Measurements from ENCODE around the gene CREB1. TPM values are rescaled to one million over a fixed set of nuclear protein-coding genes. Genes with fewer than 3 reads are reported as not detected.

Gene CREB1
- total RNA-seq, 2 donors from 2014 or later: 17.9 to 20.1 TPM

DNA sequence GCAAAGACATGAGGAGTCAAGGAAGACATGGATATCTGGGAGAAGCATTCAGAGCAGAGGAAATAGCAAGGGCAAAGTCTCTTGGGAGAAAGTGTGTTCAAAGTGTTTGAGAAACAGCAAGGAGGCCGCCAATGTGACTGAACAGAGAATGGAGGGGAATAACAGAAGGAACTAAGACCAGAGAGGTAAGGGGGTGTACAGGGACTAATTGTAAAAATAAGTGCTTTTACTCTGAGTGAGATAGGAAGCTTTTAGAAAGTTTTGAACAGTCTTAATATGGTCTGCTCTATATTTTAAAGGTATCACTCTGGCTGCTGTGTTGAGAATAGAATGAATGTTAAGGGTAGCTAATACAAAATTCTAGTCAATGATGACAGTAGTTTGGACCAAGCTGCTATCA is 6.8 kb upstream of the CREB1 start:
- Histone ChIP-seq H3K36me3 (replicated peaks in 1 of 2; ENCODE audit: insufficient read depth in 1 of 2, low read depth in 2 of 2) (no peaks in the 10 kb centered on the region), H3K4me1 (no peaks in the 10 kb centered on the region), H3K9me3 (no peaks in the 10 kb centered on the region), H3K27ac (no peak overlapping the region), H3K27me3 (no peaks in the 10 kb centered on the region), H3K4me3 (no peak overlapping the region)
- no peak for TF ChIP-seq POLR2A (IDR thresholded peaks at IDR 0.05)
- TF ChIP-seq, protein P1, sequence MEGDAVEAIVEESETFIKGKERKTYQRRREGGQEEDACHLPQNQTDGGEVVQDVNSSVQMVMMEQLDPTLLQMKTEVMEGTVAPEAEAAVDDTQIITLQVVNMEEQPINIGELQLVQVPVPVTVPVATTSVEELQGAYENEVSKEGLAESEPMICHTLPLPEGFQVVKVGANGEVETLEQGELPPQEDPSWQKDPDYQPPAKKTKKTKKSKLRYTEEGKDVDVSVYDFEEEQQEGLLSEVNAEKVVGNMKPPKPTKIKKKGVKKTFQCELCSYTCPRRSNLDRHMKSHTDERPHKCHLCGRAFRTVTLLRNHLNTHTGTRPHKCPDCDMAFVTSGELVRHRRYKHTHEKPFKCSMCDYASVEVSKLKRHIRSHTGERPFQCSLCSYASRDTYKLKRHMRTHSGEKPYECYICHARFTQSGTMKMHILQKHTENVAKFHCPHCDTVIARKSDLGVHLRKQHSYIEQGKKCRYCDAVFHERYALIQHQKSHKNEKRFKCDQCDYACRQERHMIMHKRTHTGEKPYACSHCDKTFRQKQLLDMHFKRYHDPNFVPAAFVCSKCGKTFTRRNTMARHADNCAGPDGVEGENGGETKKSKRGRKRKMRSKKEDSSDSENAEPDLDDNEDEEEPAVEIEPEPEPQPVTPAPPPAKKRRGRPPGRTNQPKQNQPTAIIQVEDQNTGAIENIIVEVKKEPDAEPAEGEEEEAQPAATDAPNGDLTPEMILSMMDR (IDR thresholded peaks at IDR 0.05): no peak
- WGBS, 2 donors: 85 to 89% methylated on average over 1 of the region's 1 CpG
- DNase-seq (no peak), ATAC-seq (no peak)
- intact Hi-C loops (cut with DNase I): no loop called here

DNA sequence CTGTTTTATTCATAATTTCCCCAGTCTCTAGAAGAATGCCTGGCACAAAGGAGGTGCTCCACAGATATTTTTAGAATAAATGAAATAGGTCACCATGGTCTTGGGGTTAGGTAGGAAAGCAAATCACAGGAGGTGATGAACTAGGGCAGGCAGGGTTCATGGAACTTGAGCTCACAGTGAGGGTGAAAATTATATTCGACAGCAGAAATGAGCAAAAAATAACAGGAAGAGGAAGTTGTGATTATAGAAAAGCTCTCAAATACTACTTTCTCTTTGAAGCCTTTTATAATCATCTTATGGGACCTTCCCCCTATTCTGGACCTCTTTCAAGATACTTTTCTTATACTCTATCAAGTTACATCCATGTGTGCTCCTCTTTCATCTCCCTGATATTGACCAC is 4.5 kb upstream of the CREB1 start:
- intact Hi-C loops (cut with DNase I): no loop called here
- no peaks in the 10 kb centered on the region for H3K36me3 ChIP-seq (replicated peaks in 1 of 2; ENCODE audit: insufficient read depth in 1 of 2, low read depth in 2 of 2)
- TF ChIP-seq, protein P1 (IDR thresholded peaks at IDR 0.05): no peak
- no peak for TF ChIP-seq POLR2A (IDR thresholded peaks at IDR 0.05)
- 52 to 62% methylated on average over 1 of the region's 1 CpG for WGBS, 2 donors
- no peak for ATAC-seq
- no peak overlapping the region for H3K4me3 ChIP-seq
- H3K27me3 ChIP-seq: no peaks in the 10 kb centered on the region
- H3K27ac ChIP-seq: no peak overlapping the region
- no peak for DNase-seq
- no peaks in the 10 kb centered on the region for H3K9me3 ChIP-seq
- H3K4me1 ChIP-seq: peaks cover 6% of the 10 kb centered on the region

DNA sequence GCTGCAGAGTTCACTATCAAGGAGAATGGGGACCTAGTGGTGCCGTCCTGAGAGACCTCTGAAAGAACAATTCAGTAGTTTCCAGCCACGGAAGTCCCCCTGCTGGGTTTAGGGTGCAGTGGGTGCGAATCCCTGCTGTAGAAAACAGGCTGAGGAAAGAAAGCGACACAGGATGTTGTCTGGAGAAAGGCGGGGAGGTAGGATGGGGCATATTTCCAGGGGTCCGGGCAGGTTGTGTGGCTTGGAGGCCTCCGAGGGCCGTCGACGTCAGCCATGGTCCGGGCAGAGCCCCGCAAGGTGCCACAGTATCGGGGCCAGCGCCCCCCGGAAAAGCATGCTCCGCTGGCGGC is 807 bp upstream of the CREB1 start:
- H3K36me3 ChIP-seq (replicated peaks in 1 of 2; ENCODE audit: insufficient read depth in 1 of 2, low read depth in 2 of 2): no peaks in the 10 kb centered on the region
- no peaks in the 10 kb centered on the region for H3K9me3 ChIP-seq
- DNase-seq (peak in 3 of 4 donors; percentile 34 to 54 (median 35)), ATAC-seq (peak; percentile 1)
- H3K27ac ChIP-seq: peak overlapping the region; percentile 90 to 99 (median 98)
- peaks cover 32% of the 10 kb centered on the region for H3K4me1 ChIP-seq
- TF ChIP-seq, protein P1 (IDR thresholded peaks at IDR 0.05): no peak
- TF ChIP-seq POLR2A (IDR thresholded peaks at IDR 0.05): no peak
- intact Hi-C loops (cut with DNase I): no loop called here
- 3 to 4% methylated on average over 10 to 17 of the region's 17 CpGs for WGBS, 2 donors
- H3K4me3 ChIP-seq: peak overlapping the region; percentile 5 to 41
- no peaks in the 10 kb centered on the region for H3K27me3 ChIP-seq

DNA sequence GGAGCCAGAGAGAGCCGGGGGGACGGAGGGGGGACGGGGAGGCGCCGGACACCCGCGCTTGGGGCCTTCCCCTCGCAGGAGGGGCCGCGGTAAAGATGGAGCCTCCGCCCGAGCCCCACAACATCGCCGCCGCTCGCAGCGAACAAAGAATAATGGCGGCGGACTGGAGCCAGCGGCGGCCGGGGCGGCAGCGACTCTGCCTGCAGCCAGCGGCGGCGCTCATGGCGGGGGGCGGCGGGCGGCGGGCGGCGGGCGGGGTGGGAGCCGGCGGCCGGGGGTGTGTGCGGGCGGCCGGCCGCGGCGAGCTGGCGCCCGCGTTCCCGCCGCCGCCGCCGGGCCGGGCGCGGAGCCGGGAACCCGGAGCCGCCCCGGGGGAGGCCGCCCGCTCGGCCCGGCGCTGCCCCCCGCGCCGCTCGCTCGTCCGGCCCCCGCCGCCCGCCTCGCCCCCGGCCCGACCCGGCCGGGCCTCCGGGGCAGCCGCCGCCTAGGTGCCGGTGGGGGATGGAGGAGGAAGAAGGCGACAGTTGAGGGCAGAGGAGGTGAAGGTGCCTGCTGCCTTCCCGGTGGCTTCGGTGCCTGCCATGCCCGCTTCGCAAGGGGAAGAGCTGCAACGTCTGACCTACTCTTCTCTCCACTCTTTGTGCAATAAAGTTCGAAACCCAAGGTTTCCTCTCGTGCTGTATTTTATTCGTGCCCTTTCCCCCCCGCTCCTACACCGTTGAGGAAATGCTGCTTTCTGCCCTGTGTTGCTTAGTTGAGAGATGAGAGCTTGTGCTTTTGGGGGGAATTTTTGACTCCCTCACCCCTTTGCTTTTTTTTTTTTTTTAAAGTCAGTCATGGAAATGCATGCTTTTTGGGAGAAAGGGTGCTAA is 634 bp downstream of the CREB1 start:
- DNase-seq (peak; percentile 39 to 59 (median 58)), ATAC-seq (peak; percentile 6)
- Histone ChIP-seq H3K36me3 (replicated peaks in 1 of 2; ENCODE audit: insufficient read depth in 1 of 2, low read depth in 2 of 2) (no peaks in the 10 kb centered on the region), H3K27me3 (no peaks in the 10 kb centered on the region), H3K4me3 (peak overlapping the region; percentile 55 to 68), H3K9me3 (no peaks in the 10 kb centered on the region), H3K27ac (peak overlapping the region; percentile 90 to 99 (median 98)), H3K4me1 (peaks cover 43% of the 10 kb centered on the region)
- 0% methylated on average over 9 to 55 of the region's 93 CpGs for WGBS, 2 donors
- intact Hi-C loops (cut with DNase I): no loop called here
- peak in 1 of 3 donors; percentile 35 for TF ChIP-seq POLR2A (IDR thresholded peaks at IDR 0.05)
- TF ChIP-seq, protein P1 (IDR thresholded peaks at IDR 0.05): peak in 1 of 7 experiments; percentile 7

Data from body of pancreas (tissue), 4 donors.